A673 (cell line): ENCODE data around the gene MAG. TPM values are rescaled to one million over a fixed set of nuclear protein-coding genes. Genes with fewer than 3 reads are reported as not detected.
"Not testable (repeated sequence)": the region's sequence is repeated elsewhere in the genome, so short reads cannot be mapped to it uniquely, and the experiment has no call there.

Experiments
- BruUV-seq: library from RNA; stranded (reverse); fragments of 400-500 nt; replicated peaks from 2 replicates; lab custom pipeline; 2021; lab: Mats Ljungman, UMichigan
- CTCF ChIA-PET: fragments of 300-600 bp; sonication (Branson Sonifier 250); formaldehyde crosslinking; loops from one replicate; lab custom pipeline; 2022; ENCODE audit warnings: antibody characterized with exemption; lab: Charles Lee
- POLR2A ChIA-PET: fragments of 300-600 bp; sonication (Branson Sonifier 250); formaldehyde crosslinking; loops from one replicate; lab custom pipeline; 2022; ENCODE audit warnings: antibody characterized with exemption; ENCODE audit not compliant: low non-redundant PET; lab: Charles Lee
- DNase-seq: peaks from one replicate; pipeline ENCODE4 v3.0.0-alpha.2; 2015; ENCODE audit warnings: low spot score
- H3K27ac ChIP-seq: fragments of 200-600 bp; sonication (generic); 2 replicates; pipeline ENCODE4 v1.5.1; 2016; ENCODE audit warnings: mixed run types, low read depth, mild to moderate bottlenecking, mixed read lengths, antibody characterized with exemption, low read length; ENCODE audit not compliant: poor library complexity, severe bottlenecking
- H3K27me3 ChIP-seq: fragments of 200-600 bp; sonication (generic); replicated peaks from 2 replicates; pipeline ENCODE4 v1.6.1; 2017; ENCODE audit warnings: mixed run types, low read depth, mild to moderate bottlenecking, mixed read lengths, antibody characterized with exemption, low read length; ENCODE audit not compliant: insufficient read depth, poor library complexity
- H3K36me3 ChIP-seq: fragments of 200-600 bp; sonication (generic); 2 replicates; pipeline ENCODE4 v1.6.1; 2016; ENCODE audit warnings: mixed run types, mild to moderate bottlenecking, mixed read lengths, antibody characterized with exemption, low read length; ENCODE audit not compliant: insufficient read depth, poor library complexity, severe bottlenecking
- H3K4me1 ChIP-seq: fragments of 200-600 bp; sonication (generic); 2 replicates; pipeline ENCODE4 v1.6.1; 2017; ENCODE audit warnings: mixed run types, mild to moderate bottlenecking, mixed read lengths, antibody characterized with exemption, low read length; ENCODE audit not compliant: insufficient read depth, poor library complexity, severe bottlenecking
- H3K4me3 ChIP-seq: fragments of 200-600 bp; sonication (generic); 2 replicates; pipeline ENCODE4 v1.5.1; 2016; ENCODE audit warnings: low read depth, mixed run types, mild to moderate bottlenecking, mixed read lengths, low read length; ENCODE audit not compliant: poor library complexity, severe bottlenecking
- H3K9me3 ChIP-seq: fragments of 200-600 bp; sonication (generic); 2 replicates; pipeline ENCODE4 v1.6.1; 2016; ENCODE audit warnings: mixed run types, low read depth, mild to moderate bottlenecking, mixed read lengths, antibody characterized with exemption, low read length; ENCODE audit not compliant: poor library complexity, severe bottlenecking
- EZH2 ChIP-seq: fragments of 200-600 bp; sonication (generic); IDR thresholded peaks from 2 replicates; pipeline ENCODE4 v1.6.1; 2017; ENCODE audit warnings: borderline replicate concordance, low read depth, mild to moderate bottlenecking, mixed read lengths, antibody characterized with exemption, low read length; ENCODE audit not compliant: poor library complexity, severe bottlenecking
- intact Hi-C: fragments of 100-400 bp; cut with micrococcal nuclease; formaldehyde crosslinking; loops from one replicate; pipeline ENCODE4 v1.10.0; 2022; ENCODE audit not compliant: unreplicated experiment
- total RNA-seq: library from RNA; stranded (reverse); gene quantifications from 2 replicates; pipeline ENCODE4 v1.2.3, GENCODE V29; 2021
- TF ChIP-seq, protein P1 (sequence below): fragments of 300-800, 200-600 bp; sonication (generic); conservative IDR thresholded peaks from 2 replicates; pipeline ENCODE4 v1.5.1; 2017; ENCODE audit warnings: low read depth, mild to moderate bottlenecking, antibody characterized with exemption, low read length, moderate library complexity, mixed read lengths

The MAG gene
- total RNA-seq, 1 experiment from 2014 or later: not detected

DNA sequence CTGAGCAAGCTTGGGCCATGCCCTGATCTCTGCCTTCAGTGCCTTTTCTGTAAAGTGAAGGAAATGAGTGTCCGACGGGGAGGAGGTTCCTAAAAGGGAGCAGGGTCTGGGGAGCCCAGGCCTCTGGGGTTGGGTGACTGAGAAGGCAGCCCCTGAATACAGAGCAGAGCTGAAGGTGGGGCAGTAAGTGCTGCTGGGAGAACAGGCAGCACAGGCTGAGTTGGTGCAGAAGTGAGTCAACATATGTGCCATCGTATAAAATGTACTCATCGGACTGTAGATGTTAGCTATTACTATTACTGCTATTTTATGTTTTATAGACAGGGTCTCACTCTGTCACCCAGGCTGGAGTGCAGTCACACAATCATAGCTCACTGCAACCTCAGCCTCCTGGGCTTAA, 10.7 kb upstream of the MAG start:
- Histone ChIP-seq H3K4me3 (no peak overlapping the region), H3K27ac (no peak overlapping the region), H3K27me3 (no peaks in the 10 kb centered on the region), H3K9me3 (no peaks in the 10 kb centered on the region), H3K4me1 (no peaks in the 10 kb centered on the region), H3K36me3 (no peaks in the 10 kb centered on the region)
- no TSS peak for BruUV-seq
- intact Hi-C loops: no loop called here
- ChIA-PET POLR2A (no interaction called here), CTCF (interaction anchor here (0.5 kb wide), 1 partner anchor 15 kb away, joined by 3 read pairs; no protein-coding TSS in a partner anchor)
- TF ChIP-seq EZH2: no peak
- TF ChIP-seq, protein P1, sequence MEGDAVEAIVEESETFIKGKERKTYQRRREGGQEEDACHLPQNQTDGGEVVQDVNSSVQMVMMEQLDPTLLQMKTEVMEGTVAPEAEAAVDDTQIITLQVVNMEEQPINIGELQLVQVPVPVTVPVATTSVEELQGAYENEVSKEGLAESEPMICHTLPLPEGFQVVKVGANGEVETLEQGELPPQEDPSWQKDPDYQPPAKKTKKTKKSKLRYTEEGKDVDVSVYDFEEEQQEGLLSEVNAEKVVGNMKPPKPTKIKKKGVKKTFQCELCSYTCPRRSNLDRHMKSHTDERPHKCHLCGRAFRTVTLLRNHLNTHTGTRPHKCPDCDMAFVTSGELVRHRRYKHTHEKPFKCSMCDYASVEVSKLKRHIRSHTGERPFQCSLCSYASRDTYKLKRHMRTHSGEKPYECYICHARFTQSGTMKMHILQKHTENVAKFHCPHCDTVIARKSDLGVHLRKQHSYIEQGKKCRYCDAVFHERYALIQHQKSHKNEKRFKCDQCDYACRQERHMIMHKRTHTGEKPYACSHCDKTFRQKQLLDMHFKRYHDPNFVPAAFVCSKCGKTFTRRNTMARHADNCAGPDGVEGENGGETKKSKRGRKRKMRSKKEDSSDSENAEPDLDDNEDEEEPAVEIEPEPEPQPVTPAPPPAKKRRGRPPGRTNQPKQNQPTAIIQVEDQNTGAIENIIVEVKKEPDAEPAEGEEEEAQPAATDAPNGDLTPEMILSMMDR: no peak
- no peak for DNase-seq

GRCh38 chr19:35284153-35285094, 7.5 kb upstream of the MAG start:
- no TSS peak for BruUV-seq
- Histone ChIP-seq H3K9me3 (no peaks in the 10 kb centered on the region), H3K4me3 (no peak overlapping the region), H3K27me3 (no peaks in the 10 kb centered on the region), H3K4me1 (no peaks in the 10 kb centered on the region), H3K36me3 (no peaks in the 10 kb centered on the region), H3K27ac (no peak overlapping the region)
- intact Hi-C loops: no loop called here
- ChIA-PET CTCF (interaction anchor here (0.6 kb wide), 1 partner anchor 93 kb away, joined by 5 read pairs; no protein-coding TSS in a partner anchor), POLR2A (no interaction called here)
- no peak for TF ChIP-seq EZH2
- TF ChIP-seq, protein P1: no peak
- DNase-seq: no peak

DNA sequence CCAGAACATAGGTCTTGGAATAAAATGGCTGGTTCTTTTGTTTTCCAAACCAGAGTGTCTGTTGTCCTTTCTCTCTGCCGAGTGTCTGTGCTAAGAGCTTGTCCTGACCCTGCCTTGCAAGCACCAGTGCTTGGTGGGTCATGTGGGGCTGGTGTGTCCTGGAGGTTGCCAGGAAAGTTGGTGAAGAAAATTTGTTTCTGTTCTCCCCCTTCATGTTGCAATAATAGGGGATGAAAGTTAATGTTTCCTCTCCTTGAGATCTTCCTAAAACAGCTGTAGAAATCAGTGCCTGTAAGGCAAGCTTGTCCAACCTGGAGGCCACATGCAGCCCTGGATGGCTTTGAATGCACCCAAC, 6.9 kb upstream of the MAG start:
- Histone ChIP-seq H3K9me3 (no peaks in the 10 kb centered on the region), H3K4me1 (no peaks in the 10 kb centered on the region), H3K27ac (no peak overlapping the region), H3K36me3 (no peaks in the 10 kb centered on the region), H3K27me3 (no peaks in the 10 kb centered on the region), H3K4me3 (no peak overlapping the region)
- no peak for TF ChIP-seq EZH2
- TF ChIP-seq, protein P1: no peak
- CTCF ChIA-PET: no interaction called here
- POLR2A ChIA-PET: no interaction called here
- no peak for DNase-seq
- no TSS peak for BruUV-seq
- intact Hi-C loops: no loop called here

GRCh38 chr19:35285465-35285864, 6.5 kb upstream of the MAG start:
- POLR2A ChIA-PET, H3K36me3 ChIP-seq, H3K9me3 ChIP-seq, BruUV-seq, H3K27me3 ChIP-seq, H3K4me3 ChIP-seq, H3K27ac ChIP-seq, intact Hi-C loops, DNase-seq, CTCF ChIA-PET, H3K4me1 ChIP-seq: not testable (repeated sequence)

GRCh38 chr19:35286101-35286500, 5.9 kb upstream of the MAG start:
- BruUV-seq, POLR2A ChIA-PET, H3K27ac ChIP-seq, intact Hi-C loops, H3K4me3 ChIP-seq, H3K36me3 ChIP-seq, DNase-seq, H3K4me1 ChIP-seq, CTCF ChIA-PET, H3K9me3 ChIP-seq, H3K27me3 ChIP-seq: not testable (repeated sequence)
